Measurements from ENCODE around the gene TNNC1.

Gene TNNC1

DNA sequence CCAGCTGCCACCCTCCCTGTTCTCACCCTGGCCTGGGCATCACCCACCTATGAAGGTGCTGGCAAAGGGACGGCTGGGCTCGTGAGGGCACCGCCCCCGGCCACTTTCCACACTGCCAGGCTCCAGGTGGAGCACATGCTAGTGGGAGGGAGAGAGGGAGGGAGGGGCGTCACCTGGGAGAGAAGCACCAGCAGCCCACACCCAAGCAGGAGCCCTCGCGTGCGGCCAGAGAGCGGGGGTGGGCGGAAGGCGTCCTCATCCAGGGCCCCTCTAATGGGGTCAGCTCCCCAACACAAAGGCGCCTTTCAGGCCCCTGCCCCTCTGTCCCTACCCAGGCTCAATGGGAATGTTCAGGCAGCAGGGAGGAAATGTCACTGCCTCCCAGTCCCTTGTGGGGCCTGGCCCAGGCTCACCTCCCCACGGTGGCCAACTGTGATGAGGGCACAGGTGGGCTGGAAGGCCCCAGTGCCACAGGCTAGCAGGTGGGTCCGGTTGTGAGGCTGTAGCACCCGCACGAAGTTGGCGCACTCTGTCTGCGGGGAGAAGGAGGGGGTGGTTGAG, 12.0 kb downstream of the TNNC1 start:
- no peak for DNase-seq

DNA sequence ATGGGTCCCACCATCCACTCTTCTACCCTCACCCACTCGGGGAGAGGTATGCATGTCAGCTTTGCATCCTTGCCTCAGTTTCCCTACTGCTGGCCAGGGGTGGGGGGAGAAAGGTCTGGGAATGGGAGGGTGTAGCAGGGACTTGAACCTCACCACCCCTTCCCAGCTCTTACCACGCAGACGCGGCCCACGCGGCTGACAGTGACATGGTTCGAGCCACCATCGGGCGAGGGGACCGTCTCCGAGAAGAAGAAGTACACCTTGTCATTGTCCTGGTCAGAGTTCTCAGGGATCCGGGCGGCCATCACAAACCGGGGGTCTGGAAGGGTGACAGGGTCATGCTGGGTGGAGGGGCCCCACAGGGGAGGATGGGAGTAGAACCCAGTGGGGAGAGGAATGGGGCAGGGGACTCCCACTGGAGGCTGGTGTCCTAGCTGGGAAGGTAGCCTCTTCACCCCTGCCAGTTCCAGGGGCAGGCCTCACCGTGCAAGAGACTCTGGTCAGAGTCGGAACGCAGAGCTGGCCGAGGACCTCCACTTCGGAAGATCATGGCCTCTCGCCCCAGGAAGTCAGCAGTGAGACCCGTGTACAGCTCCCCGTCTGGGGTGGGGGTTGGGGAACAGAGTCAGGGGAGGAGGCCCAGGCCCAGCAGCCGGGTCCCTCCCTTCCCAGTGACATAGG, 12.6 kb downstream of the TNNC1 start:
- no peak for DNase-seq

GRCh38 chr3:52440671-52441070, 13.2 kb downstream of the TNNC1 start:
- DNase-seq = no peak

GRCh38 chr3:52440249-52440551, 13.6 kb downstream of the TNNC1 start:
- DNase-seq = no peak

- no peak for DNase-seq
Measured at GRCh38 chr3:52439426-52440248, 14.2 kb downstream of the TNNC1 start.

DNA sequence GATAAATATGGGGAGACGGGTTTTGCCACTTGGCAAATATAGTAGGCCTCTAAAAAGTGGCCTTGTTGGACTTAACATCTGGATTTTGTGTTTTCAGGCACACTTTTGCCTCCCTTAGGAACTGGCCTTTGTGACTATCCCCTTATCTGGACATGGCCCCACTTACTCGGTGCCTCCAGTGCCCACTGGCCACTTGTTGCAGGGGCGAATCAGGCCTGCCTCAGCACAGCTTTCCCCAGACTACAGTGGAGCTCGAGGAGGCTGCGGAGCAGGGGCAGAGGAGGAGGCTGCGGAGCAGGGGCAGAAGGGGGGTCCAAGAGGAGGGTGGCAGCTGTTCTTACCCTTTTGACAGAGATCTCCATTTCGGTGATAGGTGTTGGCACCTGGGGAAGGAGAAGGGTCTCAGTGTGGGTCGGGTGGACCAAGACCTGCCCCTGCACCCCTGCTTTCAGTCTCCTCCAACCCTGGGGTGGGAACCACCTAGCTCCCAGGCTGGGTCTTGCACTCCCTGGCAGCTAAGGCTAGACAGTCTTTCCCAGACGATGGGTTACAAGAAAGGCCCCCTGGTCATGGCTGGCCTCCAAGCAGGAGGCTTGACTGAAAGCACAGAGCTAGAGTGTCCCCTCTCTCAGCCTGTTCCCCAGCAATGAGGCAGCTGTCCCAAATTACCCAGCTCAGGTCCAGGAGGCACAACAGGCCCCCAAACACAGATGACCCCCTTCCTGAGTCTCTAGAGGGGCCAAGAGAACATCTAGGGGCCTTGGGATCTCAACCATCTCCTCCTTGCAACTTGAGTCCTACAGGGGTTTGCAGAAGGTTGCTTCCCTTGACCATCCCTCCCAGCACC, 15.0 kb downstream of the TNNC1 start:
- DNase-seq = no peak

- no peak for DNase-seq
Measured at GRCh38 chr3:52438104-52438376, 15.8 kb downstream of the TNNC1 start.

- DNase-seq = no peak
Measured at GRCh38 chr3:52437326-52438103, 16.3 kb downstream of the TNNC1 start.

- DNase-seq = no peak
Measured at GRCh38 chr3:52436500-52437149, 17.2 kb downstream of the TNNC1 start.

GRCh38 chr3:52435246-52436101, 18.4 kb downstream of the TNNC1 start:
- DNase-seq = no peak

DNA sequence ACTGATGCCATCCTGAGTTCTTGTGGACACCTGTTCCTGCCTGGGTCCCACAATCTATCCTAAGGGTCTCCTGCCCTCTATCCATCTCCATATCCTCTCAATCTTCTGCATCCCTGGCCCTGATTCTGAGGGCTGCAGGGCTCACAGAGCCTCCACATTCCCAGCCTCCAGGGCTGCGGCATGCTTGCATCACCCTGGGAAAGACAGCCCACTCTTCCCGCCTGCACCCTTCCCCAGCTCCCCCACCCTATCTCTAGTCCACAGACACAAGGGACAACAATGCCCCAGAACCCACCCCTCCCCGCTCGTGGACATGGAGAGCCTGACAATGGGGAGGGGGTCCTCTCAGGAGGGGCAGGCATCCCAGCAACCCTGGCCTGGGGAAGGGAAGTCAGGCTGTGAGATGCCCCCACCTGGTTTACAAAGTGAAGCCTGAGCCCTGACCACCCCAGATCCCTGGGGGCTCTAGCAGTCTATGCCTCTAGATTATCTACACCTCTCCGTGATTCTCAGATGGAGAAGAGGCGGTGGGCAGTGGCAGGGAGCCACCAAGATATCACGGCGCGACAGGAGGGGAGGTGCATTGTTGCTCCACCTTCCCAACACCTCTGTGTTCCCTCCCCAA, 19.2 kb downstream of the TNNC1 start:
- DNase-seq = no peak

DNA sequence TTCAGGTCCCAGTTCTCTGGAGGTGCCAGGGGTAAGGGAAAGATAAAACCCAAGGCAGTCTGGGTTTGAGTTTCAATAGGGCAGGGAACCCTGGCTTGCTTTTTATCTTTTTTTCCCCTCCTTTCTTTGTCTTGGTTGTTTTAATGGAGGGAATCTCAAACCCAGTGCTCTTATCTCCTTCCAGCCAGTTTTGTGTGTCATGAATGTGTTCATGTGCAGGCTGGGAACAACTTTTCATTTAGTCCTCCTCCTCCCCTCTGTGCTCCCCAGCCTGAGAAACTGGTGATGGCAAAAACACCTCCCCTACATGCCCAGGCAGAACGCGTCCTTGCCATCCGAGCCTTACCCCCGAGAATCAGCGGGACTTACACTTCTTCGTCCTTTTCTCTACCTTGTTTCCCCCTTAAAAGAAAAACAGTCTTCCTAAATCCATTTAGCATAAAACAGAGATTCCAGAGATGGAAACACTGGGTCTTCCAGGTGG, 19.8 kb downstream of the TNNC1 start:
- DNase-seq = no peak

DNA sequence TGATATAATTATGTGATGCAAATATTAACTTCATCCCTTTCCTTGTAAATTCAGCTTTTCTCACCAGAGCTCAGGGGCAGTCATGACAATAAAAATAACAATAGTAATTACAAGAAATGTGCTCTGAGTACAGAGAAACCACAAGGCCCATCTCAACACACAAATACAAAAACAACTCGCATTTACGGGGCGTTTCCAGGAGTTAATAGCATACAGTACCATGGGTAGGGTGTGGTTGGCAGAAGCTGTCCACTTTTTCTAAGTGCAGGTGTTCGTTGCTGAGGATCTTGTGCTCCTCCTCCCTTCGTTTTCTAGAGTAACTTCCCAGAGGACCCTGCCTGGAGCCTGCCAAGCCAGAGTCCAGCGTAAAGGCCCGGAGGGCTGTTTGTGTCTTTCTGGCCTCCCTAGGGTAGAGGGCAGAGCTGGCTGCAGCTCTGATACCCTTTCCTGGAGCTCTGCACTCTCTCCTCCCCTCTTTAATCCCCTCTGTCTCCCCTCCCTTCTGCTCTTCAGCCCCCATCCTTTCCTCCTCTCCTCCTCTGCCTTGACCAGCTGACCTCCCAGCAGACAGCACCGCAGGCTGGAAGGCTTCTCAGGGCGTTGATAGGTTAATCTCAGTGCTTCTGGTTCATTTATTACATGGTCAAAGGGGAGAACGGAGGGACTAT, 20.4 kb downstream of the TNNC1 start:
- no peak for DNase-seq

GRCh38 chr3:52432691-52433141, 21.1 kb downstream of the TNNC1 start:
- no peak for DNase-seq

- DNase-seq = no peak
Measured at GRCh38 chr3:52432225-52432624, 21.6 kb downstream of the TNNC1 start.

DNA sequence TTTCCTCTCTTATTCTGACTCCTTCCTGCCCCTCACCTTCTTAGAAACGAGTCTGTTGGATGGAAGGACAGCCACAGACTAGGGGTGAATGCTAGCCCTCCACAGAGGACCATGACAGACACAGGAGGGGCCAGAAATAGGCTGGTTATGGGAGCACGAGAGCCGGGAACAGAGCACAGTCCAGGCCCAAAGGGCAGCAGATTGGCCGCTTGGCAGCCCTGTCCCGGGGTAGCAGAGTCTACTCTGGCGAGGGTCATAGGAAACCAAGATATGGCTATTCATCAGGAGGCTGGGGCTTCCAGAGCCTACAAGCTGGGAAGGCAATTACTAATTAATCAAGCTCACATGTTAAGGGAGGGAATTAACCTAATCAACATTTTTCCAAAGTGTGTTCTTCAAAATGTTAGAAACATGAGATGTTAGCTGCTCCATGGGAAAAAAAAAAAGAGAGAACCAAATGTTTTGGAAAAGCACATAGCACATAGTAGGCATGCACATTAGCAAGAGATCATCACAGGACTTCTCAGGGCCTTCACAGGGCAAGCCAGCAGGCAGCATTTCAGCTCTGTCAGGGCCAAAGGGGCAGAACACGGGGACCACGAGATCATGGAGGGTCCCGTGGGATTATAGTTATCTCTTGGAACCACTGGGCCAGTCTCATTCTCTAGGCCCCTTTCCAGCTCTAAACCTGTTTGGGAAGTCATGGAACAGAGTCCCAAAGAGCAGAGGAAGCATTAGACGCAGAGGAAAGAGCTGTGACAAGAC, 22.2 kb downstream of the TNNC1 start:
- no peak for DNase-seq

GRCh38 chr3:52430416-52430810, 23.4 kb downstream of the TNNC1 start:
- no peak for DNase-seq

DNA sequence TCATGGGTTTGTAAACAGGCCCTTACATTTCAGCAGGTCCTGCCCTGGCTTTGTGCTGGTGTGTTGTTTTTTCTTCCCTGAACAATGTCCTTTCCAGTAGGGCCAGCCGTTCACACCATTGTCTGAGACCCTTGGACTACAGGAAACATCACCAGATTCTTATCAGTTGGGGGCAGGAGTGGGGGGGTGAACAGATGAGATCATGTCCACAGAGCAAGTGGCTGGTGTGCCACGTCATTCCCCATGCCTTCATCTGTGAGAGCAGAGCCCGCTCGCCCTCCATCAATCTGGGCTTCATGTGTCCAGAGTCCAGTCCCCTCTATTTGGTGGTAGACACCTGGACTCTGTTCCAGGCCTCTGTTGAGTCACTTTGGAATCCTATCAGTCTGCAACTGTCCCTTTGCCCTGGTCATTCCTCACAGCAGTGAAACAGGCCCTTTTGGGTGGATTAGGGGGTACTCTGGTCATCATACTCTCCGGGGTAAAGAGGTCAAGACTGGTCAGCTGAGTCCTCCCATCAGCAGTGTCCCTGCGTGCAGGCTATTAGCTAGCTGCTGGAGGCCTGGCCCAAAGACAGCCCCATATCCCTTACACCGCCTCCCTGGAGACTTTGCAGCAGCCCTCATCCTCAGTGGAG, 23.9 kb downstream of the TNNC1 start:
- DNase-seq = no peak

- DNase-seq = no peak
Measured at GRCh38 chr3:52429031-52429430, 24.8 kb downstream of the TNNC1 start.
